ENCODE results near the gene FBN1.

Gene FBN1

DNA sequence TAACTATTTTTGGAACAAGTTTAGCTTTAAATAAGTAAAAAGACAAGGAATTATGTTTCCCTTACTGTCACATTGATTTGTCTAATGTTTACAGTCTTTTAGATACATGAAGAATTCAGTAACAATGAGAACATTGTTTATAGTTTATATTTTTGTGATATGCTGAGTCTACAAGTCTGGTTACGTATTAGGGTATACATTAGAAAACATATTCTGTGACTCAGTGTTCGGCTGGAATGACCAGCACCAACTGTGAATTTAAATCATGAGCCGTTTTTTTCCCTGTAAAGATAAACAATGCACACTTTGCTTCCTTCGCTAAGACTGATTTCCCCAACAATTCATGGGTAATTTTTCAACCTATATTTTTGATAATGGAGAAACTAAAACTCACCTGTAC is 182.8 kb downstream of the FBN1 start:
- no peak for DNase-seq

DNA sequence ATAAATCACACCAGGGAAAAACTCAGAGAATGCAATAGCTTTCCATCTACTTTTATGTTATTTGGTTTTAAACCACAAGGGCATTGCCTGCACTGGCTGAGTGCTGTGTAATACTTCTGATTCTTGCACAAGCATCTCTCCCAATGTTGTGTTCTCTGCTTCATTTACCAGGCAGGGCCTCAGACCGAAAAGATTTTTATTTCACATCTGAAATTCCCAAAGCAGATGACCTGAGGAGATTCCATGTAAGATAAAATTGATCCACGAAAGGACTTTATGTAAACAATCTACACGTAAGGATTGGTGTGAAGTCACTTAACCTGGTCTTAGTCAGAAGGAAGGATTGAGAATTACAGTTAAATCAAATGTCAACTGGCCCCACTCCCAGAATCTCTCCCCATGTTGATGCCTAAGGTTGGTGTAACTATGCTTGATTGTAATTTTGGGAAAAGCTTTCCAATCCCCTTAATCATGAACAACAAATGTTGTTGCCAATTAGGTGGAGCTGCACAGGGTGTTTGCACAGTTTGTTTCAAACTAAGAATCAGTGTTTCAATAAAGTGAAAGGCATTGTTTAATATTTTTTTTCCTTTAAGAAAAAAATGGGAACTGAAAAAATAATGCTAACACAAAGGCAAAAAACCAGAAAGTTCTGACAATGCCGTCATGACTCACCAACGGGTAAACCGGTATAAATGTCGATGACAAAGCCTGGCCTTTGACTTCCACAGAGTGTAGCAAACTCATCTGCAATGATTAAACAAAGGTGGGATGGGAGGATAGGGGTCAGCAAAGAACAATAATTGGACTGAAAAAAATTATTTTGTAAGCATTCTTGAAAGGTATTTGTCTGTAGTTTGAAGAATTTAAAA is 185.7 kb downstream of the FBN1 start:
- DNase-seq = no peak

DNA sequence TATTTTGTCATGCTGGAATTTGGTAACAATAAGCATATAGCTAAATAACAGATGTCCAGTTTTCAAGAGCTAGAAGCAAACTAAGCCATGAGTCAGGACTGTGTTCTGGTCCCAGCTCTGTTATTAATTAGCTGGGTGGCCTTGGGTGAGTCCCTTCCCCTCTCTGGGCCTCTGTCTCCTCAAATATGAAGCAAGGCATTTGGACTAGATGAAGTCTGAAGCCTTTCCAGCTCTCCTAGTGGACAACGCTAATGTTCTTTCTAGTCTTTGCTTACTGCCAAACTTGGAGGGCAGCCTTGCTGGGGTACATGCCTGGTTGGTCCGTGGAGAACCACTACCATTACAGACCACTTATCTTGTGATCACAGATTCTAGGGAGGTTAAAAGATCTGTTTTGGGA is 186.6 kb downstream of the FBN1 start:
- DNase-seq = no peak

DNA sequence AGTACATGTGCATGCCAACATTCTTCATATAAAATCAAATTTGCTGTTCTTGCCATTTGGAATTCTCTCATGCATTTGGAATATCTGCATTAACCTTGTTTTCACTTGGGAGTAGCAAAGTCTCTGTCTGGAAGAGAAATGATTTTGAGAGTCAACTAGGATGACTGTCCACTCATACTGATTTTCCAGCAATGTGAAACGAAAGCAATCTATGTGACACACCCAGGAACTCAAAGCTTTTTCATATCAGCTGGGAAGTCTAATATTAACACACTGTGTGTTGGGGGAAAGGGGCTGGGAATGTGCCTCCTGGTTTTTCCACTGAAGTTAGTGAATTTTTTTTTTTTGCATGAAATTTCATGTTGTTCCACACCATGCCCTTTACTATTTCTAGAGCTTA is 189.4 kb downstream of the FBN1 start:
- DNase-seq = no peak

DNA sequence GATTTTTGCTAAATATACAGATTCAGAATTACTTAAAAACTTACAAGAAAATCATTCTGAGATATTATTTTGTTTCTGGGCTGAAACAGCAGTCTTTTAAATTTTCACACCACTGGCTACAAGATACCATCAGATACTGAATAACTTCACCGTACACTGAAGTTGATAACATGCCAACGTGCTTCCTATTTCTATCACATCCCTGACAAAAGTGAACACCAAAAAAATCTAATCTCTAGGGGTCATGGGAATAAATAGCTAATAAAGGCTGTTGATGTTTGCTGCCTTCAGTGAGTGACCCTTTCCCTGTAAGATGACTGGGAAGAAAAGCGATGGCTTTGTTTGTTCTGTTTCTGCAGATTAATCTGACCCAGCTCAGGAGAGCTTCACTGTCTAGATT is 193.8 kb downstream of the FBN1 start:
- DNase-seq = no peak

DNA sequence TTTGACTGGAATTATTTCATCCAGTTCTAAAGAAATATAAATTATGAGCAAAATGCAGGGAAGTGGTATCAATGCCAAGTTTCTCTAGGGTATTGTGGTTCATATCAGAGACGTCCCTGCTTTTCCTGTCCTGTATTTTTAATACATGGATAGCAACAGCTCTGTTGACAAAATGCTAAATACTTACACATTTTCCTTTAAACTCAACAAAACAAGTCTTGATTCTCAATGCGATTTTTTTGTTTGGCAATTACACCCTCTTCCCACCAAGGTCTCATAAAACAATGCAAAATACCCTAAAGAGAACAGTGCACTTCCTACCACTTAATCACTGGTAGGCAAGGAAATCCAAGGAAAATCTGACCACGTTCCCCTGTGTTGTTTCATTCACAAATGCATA is 194.3 kb downstream of the FBN1 start:
- no peak for DNase-seq

DNA sequence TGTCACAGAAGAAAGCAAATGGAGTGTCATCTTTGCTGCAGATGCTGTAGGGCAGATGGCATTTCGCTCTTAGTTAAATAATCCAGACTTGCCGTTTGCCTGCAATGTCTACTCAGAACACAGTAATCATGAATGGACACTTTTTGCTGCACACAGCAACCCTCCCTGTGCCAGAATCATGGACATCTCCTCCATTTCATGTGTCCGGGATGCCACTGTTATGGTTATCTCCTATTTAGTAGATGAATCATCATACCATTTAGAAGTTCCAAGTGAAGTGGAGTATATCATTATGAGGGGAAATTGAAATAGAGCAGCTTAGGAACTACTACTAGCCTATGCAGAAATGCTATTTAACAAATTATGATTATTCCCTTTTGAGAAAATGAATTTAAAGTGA is 195.8 kb downstream of the FBN1 start:
- no peak for DNase-seq

DNA sequence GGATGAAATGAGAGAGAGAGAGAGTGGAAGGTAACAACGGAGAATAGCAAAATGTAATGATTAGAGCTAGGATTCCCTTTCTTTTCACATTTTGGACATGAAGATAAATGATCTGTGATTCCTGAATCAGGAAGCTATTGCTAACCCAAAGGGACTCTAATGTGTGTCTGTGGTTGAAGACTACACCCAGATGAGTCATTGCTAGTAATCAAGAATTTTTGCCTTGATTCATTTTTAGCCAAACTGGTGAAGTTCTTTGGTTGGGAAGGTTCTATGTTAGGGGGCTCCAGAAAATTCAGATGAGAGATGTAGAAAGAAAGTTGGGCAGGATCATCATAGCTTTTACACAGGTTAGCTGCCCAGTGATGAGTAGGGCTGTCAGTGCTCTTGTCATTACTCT is 197.9 kb downstream of the FBN1 start:
- no peak for DNase-seq

DNA sequence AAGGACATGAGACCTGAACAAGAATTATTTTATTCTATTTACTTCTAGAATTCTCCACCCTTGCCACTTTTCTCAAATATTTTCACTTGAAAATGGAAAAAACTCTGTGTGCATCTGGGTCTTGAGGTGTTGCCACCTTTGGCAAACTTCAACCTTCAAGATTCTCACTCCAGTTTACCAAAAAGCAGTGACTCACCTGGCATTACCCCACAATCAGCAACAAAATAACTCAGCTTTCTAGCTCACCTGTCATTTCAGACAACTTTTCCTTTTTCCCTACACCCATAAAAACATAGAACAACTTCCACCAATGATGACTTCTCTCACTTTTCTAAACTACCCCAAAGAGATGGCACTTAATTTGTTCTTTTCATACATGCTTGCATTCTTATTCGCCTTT is 198.5 kb downstream of the FBN1 start:
- no peak for DNase-seq

DNA sequence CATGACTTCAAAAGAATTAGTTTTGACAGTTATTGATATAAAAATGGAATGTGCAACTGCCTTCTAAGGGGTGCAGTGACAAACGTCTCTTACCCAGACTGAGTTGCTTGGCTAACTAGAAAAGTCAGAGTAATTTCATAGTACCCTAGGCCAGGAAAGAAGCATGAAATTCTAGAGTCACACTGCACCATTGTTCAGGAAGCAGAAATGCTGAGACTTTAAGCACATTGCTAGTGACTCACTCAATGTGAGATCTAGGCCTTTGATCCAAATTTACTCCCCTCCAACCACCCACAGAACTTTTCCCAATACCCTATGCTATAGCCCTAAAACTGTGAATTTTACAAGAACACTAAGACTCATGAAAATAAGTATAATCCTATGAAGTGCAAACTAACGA is 203.5 kb downstream of the FBN1 start:
- DNase-seq = no peak

DNA sequence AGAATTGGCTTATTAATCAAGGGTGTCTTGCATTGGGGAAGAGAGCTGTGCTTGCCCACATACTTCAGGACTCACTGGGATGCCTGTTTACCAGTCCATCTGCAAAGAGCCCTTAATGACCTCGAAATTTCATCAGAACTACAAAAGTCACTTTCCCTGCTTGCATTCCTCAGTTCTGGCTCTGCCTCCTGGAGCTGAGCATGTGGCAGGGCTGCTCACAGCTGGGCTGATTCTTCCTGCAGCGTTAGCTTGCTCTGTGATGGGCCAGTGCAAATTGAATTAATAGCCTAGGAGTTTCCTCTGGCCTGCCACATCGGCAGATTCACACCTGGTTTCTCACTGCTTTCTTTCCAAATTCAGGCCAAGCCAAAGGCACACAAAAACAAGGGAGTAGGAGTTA is 205.4 kb downstream of the FBN1 start:
- DNase-seq = no peak

DNA sequence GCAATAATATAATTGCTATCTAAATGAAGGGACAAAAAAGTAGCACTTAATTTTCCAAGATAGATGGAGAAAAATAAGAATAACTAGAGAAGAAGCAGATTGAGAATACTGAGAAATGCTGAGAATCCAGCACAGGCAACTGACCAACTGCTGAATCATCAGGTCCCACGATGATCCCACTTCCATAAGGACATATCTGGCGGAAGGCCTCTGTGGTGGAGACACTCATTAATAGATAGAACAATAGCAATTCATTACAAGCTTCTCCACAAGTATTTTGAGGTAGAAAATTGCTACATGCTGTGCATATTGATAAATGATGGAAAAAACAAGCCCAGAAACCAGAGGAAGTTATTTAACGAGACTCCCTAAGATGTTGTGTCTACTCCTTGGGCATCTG is 208.3 kb downstream of the FBN1 start:
- DNase-seq = no peak

DNA sequence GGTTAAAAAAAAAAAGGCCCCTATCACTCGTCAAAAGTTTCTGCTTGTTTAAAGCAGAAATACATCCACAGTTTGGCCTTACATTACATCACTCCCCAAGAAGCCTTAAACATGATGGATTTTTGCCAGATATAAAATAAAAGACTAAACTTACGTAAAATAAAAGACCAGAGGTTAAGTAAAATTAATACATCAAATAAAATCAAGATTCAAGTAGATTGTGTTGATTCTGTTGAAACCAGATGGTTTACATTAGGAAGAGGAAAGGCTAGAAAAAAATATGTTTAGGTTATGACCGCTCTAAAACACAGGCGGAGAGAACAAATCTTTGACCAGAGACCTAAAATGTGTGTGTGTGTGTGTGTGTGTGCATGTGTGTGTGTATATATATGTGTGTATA is 210.2 kb downstream of the FBN1 start:
- no peak for DNase-seq

DNA sequence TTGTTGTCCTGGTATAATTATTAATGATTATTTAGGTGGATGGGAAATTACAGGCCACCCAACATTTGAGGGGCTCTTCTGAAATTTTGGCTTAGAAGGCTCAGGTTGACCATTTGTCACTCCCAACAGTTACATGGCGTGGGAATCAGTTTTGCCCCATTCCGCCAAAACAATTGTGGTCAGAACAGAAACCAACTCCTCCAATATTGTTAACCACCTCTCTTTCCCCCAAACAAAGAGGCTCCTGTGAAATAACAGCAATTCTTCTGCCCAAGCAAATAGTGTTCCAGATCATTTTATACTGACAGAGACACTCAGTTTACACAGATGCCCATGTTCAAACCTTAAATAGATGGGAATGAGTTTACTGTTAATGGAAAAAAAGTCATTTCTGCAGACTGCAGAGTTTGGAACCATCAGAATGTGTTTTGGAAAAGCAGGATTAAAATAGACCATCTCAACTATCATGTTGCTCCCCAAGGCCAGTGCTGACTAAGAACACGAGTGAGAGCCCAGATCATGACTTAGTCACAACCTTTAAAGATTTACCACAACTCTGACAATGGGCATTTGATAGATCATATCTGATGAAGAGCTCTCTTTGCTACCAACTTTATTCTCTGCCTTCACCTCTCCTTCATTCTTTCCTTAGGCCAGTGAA is 212.2 kb downstream of the FBN1 start:
- DNase-seq = no peak

DNA sequence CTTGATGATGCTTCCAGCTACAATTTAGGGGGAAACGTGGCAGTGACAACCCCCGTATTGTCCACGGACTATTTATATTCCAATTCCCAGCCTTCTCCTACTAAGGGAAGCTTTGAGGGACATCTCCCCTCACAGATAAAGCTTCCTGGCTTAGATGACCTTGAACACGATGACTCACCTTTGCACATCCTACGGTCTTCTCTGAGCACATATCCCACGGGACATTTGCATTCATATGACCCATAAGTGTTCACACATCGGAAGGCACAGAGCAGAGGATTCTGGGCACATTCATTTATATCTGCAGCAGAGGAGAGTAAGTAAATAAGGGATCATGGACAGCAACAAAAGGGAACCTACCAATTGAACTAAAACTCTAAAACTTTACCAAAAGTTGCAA is 212.8 kb downstream of the FBN1 start:
- DNase-seq = no peak

DNA sequence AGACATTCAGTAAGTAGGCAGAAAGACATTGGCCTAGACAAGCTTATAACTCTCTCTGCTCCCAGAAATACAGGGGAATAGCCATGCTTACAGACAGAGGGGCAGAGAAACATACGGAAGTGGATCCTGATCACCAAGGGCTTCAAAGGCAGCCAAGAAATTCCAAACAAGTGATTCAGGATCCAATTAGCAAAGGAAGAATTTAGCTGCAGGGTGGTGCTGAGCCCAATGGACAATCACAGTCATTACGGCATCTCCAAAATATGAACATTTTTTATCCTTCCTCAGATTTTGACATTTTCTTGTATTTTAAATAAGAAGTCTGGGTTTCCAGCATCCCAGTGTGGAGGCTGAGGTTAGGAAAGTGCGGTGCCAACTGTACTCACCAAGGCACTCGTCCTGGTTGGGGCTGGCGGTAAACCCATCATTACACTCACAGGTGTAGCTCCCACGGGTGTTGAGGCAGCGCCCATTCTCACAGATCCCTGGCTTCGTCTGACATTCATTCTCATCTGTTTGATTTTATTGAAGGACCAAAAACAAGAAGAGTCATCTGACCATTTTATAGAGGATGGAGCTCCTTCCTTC is 217.5 kb downstream of the FBN1 start:
- no peak for DNase-seq

DNA sequence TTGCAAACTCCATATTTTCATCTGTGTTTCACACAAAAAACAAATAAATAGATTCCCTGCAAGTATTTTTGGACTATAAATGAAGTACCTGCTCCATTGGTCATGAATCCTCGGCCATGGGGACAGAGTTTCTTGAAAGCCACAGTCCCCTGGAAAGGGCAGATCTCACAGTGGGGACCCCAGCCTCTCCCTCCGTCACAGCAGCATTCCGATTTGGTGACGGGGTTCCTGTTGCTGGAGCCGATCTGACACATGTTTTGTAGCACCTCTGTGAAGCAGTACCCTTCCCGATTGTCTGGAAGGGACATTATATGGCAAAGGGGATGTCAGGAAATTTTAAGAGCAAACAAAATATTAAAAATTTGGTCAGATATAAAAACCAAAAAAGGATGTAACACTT is 218.0 kb downstream of the FBN1 start:
- no peak for DNase-seq

DNA sequence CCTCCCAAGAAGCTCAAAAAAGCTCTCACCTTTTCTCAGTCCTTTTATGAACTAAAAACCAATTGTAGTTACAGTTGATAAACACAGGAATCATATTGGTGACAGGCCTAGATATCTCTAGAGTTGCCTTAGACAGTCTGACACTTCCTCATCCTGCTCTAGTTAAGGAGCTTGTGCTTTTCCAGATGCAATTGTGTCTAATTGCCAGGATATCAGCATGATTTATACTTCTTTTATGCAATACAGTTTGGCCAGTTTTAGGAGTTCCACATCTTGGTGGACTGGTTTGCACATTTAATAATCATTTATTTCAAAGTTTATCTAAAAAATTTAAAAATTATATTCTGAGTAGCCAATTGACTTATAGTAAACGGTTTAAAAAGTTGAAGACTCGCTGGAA is 218.6 kb downstream of the FBN1 start:
- no peak for DNase-seq

DNA sequence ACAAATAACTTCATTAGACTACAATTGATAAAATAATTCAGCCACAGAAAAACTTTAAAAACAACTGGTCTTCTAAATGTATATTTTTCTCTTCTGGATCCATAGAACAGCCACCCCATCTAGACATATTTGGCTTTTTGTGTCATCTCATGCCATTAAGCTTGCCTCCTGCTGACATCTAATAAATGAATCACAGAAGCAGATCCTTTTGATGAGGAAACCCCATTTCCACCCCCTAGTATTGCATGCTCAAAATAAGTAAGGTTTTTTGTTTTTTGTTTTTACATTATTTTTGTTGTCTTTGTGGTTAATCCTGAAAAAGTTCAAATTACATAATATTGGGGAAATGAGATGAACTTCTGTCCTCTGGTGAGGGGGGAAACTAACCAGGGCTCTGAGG is 219.5 kb downstream of the FBN1 start:
- no peak for DNase-seq

DNA sequence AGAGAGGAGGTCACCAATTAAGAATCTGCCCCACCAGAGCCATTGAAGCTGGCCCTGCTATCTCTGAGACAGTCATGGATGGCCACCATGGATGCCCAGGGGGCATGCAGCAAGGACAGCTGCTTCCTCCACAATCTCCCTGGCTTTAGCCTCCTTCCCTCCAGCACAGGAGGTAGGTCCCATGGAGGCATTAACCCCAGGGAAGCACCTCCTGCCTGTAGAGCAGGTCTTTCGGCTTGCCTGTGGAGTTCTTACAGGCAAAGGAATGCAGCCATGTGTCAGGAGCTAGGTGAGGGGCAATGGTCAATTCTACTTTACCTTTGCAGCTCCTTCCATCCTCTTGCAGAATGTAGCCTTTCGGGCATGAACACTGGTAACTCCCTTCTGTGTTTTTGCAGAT is 220.5 kb downstream of the FBN1 start:
- DNase-seq = no peak

DNA sequence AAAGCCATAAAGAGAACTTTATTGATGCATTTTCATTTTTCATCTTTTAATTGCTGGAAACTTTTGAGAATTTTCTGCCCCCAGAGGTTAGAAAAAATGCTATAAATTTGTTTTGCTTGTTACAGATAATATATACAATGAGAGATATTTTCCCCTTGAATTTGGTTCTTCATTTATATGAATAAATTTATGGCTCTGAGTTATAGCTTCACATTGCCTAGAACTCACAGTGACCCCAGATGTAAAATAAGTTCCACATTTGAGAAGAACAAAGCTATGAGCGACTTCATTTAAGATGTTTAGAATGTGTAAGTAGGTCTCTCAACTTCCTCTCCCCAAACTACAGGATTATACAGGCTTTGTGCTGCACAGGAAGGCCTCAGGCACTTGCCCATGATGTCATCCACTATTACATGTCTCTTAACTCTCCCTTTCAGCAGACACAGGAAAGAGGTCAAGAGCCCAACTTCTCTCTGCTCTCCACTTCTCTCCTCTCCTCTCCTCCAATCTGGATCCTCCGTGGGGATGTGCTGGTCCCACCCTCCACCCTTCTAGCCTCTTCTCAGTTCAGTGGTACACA is 221.5 kb downstream of the FBN1 start:
- no peak for DNase-seq

DNA sequence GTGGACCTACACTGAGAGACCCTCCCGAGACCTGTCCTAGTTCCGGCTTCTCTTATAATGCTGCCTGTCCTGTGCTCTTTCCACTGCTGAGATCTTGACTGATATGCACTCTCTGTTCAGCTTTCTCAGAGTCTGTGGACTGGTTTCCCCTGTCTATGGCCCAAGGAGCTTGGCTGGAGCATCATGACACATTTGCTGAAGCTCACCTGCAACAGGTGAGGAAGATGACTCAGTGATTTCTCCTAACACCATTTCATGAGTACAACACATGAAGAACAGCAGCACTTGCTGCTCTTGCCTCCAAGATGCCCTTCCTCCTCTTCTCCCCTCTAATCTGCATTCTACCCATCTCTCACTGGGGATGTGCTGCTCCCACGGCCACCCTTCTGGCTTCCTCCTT is 222.2 kb downstream of the FBN1 start:
- no peak for DNase-seq

DNA sequence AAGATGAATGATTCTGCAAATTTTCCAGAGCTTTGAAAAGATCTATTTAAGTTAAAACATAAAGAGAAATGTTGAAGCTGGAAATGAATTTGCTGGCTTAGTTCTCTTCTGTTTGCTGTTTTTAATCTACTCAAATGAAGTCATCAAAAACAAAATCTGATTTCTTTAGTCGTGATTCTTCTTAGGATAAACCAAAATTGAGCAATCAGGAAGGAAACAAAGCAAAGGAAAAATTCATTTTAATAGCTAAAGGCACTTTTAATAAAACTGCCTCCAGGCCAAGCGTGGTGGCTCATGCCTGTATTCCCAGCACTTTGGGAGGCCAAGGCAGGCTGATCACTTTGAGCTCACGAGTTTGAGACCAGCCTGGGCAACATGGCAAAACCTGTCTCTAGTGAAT is 223.1 kb downstream of the FBN1 start:
- no peak for DNase-seq

DNA sequence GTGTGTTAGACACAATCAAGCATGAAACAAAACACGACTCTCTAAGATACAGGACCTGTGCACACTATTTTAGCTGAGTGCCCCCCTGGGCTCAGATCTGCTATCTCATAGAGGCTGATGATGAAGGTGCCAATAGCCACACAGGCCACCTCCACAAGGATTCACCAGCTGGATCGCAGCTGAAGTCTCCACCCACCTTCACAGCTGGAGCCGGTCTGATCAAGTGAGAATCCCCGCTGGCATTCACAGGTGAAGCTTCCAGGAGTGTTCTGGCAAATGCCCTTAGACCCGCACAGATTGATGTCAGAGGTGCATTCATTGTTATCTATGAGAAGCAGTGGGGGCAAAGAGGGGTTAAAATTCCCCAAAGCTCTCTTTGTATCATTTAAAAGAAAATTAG is 224.1 kb downstream of the FBN1 start:
- DNase-seq = no peak

Measured in NCI-H1048 (cell line).